Measurements from ENCODE around the gene DUSP7.

Gene DUSP7

DNA sequence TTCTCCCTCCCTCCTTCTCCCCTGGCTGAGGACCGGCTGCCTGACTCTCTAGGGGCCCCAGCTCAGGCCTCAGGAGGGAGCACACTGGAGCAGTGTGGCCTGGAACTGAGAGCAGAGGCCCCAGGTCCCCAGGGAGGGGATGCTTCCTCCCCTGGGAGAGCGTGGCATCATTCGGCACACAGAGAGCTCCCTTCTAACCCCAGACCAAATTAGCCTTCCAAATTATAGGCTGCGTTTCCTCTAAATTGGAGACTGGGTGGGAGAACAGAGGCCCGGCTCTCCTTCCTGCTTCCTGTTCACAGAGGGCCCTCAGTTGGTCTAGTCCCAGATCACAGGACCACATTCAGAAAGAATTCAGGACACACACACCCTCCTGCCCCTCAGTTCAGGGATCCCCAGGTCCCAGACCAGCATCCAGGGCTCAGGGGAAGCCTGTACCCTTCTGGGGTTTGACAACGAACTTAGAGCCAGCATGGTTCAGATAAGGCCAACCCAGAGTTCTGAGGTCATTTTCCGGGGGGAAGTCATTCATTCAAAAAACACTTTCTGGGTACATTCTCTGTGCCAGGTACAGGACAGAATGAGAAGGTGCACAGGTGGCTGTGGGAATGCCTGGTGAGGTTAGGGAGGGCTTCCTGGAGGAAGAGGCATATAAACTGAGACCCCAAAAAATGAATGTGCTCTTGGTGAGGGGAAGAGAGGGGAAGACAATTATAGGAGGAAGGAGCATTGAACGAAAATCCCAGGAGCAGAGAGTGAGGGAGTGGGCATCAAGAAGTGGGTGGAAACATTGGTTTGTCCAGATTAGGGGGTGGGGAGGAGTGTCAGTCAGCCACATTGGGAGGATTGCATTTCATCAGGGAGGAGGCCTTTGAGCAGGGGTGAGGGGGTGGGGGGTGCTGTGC is 32.3 kb downstream of the DUSP7 start:
- peak; percentile 87 for DNase-seq

DNA sequence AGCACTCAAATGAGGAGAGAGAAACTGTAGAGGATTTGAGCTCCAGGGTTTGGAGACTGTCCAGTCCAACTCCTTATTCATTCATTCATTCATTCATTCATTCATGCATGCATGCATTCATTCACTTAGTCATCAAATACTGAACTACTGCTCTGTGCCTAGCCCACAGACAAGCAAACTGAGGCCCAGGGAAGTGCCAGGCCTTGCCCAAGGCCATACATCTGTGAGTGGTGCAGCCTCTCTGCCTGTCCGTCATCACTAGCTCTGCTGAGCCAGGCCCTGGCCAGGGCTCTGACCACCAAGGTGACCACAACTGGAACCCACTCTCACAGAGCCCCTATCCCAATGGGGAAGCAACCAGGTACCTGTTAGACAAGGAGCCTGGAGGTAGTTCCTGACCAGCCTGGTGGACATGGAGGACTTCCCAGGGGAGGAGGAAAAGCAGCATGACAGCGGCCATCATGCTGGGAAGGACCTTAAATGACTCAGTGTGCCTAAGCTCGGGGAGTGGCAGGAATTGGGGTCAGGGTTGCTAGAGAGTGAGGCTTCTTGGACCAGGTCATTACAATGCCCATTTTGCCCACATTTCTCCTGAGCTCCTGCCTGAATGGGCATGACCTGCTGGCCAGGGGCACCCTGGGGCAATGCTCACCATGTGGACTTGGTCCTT is 33.1 kb downstream of the DUSP7 start:
- DNase-seq = peak; percentile 38

DNA sequence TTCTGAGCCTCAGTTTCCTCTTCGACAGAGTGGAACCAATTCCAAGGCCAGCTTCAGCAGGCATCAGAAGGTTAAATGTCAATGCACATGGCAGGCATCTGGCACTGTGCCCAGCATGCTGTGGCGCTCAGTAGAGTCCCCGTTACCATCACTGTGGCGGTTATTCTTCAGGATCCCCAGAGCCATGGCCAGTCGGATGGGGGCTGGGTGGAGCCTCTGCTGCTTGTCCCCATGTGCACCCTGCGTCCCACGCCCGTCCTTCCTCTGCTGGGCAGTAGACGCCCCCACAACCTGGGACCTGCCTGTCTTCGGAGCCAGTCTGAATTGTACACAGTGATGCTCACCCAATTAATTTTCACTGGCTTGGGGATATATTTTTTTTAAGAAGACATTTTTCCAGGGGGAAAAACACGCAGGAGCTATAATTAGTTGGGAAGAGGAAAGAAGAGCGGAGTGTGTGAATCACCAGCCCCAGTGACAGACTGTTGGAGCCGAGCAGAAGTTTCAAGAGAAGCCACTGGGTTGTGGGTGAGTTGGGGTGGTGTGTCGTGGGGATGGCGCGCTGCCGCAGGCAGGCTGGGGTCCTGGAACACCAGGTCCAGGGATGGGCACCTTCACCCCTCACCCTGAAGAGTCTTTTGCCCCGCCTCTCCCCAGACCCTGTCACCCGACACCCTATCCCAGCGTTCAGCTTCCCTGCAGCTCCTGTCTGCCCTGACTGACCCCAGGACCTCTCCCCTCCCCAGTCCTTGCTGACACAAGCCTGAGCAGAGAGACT is 33.9 kb downstream of the DUSP7 start:
- DNase-seq = peak; percentile 83

DNA sequence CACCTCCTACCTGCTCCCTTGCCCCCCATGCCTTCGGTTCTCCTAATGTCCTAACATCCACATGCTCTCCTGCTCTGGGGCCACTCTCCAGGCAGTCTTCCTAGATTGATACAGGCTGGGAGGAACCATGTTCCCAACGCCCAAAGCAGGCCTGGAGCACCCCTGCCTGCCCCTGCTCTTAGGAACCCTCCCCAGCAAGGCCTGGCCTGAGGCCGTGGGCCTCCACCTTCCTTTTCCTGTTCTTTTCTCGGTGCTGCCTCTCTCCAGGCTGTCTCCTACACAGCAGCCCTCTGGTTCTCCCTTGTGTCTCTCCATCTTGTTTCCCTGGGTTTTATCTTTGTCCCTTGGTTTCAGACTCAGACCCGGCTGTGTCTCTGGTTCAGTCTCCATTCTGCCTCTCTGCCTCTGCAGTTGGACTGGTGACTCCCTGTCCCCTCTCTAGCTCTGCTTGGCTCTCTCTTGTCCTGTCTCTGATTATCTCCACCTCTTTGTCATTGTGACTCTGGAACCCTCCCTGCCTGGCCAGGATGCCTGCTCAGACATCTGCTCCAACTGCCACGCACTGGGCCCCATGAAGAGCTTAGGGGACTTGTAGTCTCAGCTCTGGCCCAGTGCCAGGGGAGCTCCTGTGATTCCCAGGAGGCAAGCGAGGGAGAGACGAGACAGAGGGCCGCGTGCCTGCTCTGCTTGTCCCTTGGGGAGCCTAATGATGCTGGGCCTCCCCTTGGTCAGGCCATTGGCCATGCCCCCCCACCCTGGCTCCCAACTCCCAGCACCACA is 34.7 kb downstream of the DUSP7 start:
- DNase-seq = peak; percentile 94

DNA sequence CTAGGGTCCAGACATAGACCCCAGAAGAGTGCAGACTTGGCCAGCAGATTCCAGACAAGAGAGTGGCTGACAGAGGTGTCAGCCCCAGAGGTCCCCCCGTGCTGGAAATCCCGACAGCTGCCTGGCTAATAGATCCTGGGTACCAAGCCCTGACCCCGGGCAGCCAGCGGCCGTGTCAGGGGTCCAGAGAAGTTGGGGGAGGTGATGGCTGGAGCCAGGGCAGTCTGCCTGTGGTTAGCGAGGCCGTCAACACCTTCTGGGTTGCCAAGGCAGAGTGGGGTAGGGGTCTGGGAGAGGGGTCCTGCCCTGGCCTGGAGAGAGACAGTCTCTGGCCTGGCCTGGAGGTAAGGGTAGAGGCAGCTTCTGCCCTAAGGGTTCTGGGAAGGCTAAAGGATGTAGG is 35.6 kb downstream of the DUSP7 start:
- DNase-seq = no peak

DNA sequence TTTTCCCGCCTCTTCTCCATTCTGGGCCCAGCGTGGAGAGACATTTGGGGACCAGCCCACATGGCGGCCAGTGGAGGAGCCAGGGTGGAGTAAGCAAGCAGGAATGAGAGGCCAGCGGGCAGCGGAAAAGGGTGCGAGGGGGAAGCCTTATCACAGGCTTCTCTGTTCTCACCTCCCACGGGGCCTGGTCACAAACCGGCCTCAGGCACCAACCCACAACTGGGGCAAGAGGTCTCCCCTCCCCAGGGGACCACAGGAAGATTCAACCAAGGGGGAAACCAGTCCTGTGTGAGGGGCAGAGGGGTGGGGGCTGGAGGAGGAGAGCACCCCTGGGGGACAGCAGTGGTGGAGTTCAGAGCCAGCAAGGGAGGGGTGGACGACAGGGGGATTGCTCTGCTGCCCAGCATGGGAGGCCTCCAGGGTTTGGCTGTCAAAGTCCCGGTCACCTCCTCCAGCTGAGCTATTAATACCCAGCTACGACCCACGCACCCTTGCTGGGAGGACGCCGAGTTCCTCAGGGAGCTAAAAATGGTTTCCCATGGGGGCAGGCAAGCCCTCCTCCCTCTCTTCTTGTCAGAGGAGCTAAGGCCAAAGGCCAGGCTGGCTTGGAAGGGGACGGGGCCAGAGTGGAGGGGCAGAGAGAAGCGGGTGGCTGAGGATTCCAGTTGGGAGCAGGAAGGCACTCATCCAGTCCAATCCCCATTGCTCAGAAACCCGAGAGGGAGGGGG is 36.9 kb downstream of the DUSP7 start:
- no peak for DNase-seq

DNA sequence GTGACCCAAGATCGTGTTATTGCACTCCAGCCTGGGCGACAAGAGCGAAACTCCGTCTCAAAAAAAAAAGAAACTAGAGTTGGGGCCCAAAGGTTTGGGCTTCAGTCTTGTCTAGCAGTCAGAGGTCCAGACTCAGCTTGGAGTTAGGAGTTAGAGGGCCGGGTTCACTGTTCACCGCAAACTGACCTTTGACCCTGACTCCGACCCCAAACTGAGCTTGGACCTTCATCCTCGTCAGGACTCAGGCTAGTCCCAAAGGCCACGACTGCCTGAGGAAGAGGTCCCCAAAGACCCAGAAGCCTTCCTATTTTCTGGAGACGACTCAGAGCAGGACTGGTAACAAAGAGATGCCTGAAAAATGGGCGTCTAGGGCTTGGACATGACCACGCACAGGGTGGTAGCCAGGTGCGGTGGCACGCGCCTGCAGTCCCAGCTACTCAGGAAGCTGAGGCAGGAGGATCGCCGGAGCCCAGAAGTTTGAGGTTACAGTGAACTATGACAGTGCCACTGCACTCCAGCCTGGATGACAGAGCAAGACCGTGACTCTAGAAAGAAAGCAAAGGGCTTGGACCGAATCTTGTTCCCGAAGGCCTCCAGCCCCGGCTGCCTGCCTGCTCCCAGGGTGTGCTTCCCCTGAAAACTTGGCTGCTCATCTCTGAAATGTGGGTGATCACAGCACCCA is 37.9 kb downstream of the DUSP7 start:
- DNase-seq = no peak

DNA sequence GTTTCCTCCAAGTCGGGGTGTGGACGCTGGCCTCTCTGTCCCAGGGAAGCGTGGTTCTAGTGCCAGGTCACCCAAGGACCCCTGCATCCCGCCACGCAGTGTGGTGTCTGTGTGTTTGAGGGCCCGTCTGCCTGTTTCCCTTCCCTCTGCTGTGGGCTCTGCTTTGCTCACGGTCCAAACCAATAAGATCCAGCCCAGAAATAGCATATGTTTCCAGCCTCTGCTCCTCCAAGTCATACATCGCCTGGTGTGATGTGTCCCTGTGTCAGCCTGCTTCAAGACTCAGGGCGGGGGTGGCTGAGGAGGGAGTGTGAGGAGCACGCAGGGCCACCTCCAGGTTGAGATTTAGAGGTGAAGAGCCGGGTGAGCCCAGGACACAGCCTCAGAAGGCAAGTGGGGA is 38.8 kb downstream of the DUSP7 start:
- peak; percentile 13 for DNase-seq

DNA sequence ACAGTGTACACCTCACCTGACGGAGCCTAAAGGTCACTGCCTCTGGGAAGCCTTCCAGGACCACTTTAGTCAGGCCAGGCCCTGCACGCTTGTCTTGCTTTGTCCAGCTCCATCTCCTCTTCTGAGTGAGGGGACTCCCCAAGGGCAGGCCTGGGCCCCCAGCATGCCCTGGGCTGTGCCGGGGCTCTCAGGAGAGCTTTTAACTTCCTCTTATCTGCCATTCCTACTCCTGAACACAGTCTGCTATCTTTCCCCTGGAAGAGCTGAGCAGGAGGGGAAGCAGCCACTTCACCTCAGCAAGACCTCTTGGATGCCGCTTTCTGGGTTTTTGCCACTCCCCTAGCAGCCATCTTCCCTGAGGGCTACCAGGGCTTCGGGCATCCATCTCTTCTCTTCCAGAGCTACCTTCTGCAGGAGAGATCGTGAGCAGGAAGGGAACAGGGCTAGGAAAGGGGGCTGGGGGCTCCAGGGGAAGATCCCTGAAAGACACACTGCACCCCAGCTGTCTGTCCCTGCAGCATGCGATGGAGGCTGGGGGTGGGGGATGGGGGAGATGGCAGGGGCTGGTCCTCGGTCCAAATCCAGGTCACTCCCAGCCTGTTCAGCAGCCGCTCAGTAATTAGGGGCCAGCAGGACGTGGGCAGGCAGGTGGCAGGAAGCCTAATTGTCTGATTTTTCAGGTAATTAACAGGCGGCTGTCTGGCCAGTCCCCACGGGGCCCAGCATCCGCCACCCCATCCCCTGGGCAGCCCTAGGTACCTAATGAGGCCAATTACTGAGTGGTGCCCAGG is 40.7 kb downstream of the DUSP7 start:
- peak; percentile 93 for DNase-seq

DNA sequence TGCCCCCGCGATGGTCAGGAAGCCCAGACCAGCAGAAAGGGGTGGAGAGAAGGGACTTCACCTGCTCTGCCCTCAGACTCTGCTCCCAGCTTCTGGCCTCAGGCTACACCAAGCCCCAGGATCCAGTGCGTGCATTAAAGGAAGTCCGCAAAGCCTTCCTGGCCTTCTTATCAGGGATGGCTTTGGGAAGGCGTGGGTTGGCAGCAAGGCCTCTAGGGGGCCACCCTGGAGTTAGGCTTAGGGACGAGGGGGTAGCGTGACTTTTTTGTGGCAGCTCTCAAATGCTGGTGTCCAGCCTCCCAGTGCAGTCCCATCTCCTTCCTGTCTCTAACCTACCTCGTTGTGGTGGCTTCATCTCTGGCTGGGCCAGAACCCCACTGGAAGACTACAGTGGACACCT is 41.8 kb downstream of the DUSP7 start:
- peak; percentile 49 for DNase-seq

DNA sequence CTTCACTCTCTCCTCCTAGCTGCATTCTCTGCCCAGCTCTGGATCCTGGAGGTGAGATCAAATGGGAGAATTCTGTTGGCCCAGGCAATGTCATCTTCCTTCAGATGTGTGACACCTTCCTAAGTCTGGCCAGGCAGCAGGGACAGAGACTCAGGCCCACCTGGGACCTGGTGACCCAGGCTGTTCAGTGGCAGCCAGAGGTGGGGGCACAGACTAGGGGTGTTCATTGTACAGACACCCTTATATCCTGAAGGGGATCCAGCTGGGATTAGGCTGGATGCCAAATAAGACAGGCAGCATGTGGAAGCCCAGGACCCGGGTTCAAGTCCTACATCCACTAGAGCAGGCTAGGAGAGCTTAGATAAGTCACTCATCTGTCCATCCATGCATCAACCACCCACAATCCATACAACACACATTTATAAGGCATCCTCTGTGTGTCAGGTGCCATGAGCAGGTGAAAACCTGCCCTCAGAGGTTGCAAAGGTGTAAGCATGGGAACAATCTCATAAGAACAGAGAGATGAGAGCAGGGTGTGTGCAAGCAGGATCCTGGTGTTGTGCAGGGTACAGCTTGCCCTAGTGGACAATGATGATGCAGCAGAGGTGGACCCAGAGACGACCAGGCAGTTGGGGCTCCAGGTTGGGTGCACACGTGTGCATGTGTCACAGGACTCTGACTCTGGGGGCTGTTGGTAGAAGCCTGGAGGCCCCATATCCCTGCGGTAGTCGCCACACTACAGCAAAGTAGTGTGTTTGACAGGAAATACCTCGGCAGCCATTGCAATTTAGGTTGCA is 42.4 kb downstream of the DUSP7 start:
- no peak for DNase-seq

DNA sequence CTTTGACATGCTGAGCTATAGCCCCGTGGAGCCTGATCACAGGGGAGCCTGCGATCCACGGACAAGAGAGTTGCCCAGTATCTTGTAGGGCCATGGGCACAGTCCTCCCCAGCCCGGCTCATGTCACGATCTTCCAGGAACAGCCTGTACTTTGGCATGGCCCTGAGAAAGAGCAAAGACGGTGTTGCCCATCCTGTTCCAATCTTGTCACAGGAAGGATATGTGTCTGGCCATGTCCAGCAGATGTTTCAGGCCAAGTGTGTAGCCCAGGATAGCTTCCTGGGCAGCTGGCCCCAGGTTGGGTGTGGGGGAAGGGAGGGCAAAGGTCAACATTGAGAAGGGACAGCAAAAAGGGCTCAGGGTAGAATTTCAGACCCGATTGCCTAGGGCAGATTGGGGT is 43.7 kb downstream of the DUSP7 start:
- no peak for DNase-seq

DNA sequence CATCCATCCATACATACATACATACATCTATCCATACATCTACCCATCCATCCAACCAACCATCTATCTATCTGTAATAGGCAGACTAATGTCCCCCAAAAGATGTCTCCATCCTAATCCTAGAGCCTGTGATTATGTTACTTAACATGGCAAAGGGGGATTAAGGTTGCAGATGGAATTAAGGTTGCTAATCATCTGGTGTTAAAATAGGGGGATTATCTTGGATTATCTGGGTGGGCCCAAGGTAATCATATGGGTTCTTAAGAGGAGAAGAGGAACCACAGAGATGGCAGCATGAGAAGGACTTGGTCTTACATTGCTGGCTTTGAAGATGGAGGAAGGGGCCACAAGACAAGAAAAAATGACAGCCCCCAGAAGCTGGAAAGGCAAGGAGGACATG is 45.9 kb downstream of the DUSP7 start:
- DNase-seq = no peak

DNA sequence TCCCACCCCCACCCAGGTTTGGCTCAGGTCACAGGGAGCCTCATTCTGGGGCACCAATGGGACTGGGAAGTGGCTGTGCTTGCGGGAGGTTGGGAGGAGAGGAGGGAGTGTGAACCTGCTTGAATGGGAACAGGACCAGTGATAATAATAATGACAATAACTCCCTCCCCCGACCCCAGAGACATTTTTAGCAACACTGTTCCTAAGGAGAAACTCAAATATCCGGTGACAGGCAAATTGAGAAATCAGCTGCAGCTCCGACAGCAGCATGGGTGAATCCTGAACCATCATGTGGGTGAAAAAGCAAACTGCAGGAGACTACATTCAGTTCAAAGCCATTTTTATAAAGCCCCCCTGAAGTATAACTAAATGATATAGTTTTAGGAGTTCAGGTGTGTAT is 49.1 kb downstream of the DUSP7 start:
- DNase-seq = no peak

DNA sequence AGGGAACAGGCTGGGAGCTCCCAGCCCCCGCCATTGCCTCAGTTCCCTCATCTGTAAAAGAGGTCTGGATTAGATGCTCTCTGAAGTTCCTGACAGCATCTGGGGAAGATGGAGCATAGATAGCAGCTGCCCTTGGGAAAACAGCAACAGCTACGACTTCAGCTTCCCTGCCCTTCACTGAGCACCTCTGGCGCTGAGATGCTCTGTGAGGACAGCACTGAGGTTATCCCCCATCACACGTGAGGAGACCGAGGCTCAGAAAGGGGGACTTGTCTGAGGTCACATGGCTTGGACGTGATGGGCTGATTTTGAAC is 49.6 kb downstream of the DUSP7 start:
- DNase-seq = no peak

DNA sequence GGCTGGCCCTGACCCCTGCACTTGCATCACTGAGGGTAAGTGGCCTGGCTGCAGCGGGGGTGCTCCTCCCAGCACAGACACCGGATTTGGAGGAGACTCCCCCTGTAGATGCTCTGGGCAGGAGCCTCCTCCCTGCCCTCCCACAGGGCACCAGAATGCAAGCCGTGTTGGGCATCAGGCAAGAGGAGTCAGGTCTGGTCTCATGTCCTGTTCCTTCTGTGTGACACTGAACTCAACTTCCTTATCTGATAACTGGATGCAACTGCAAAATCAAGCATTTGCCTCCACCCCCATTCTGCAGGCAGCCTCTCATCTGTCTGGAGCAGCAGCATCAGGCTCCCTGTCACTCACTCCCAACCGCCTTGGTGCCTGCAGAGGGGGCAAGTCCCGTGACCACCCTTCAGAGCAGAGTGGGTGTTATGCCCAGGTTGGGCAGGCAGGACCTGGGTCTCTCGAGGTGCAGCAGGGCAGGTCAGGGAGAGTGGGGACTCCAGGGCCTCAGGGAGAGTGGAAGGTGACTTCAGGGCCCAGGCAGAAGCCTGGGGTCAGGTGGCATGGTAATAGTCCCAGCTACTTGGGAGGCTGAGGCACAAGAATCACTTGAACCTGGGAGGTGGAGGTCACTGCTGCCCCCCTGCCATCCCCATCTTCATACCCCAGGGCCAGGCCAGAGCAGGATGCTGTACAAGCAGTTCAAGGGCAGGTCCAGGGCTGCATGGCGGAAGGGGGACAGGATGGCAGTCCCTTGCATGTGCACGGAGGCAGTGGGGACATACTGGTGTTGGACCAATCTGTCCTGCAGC is 50.2 kb downstream of the DUSP7 start:
- no peak for DNase-seq

DNA sequence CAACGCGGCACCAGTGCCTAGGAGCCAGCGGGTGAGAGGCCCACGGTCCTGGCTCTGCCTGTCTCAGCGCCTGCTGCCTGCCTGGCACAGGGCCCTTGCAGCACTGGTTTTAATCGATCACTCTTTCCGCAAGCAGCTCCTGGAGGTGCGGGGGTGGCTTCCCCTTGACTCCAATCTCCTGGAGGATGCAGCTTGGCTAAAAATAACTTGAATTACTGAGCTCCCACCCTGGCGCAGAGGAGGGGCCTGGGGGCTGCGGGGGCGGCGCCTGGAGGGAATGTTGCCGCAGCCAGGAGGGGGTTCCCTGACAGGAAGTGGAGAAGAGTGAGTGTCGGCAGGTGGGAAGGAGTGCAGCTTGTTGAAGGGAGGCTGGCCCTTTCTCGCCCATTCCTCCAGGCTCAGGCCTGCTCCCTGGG is 50.8 kb downstream of the DUSP7 start:
- DNase-seq = peak; percentile 74

DNA sequence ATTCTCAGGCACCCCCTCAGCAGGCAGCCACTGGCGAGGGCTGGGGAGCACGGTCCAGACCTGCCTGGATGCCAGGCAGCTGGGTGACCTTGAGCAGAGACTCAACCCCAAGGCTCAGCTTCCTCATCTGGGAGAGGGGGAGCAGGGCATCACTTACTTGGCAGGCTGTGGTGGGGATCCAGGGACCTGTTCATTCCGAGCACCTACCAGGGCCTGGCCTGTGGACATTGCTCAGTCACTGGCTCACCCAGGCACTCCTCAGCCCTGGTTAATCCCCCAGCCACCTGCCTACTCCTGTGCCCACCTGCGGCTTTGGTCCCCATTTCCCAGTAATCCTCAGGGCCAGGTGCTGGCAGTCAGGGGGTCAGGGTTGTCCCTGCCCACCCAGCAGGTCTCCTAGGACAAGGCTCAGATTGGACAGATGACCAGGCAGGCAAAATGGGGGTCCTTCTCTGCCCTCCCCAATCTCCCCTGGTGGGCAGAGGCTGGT is 51.4 kb downstream of the DUSP7 start:
- no peak for DNase-seq

Measured in NCI-H69 (cell line).